K562 (cell line): Measurements from ENCODE around the gene LAPTM5. TPM values are rescaled to one million over a fixed set of nuclear protein-coding genes. Genes with fewer than 3 reads are reported as not detected.

Source experiments
- NEUROD1 ChIP-seq: fragments of 150-350 bp; IDR thresholded peaks from 2 replicates; pipeline ENCODE4 v1.6.1; 2014; ENCODE audit warnings: borderline replicate concordance, low read length, low read depth; ENCODE audit not compliant: partially characterized antibody
- NUFIP1 ChIP-seq: fragments of 450-650 bp; IDR thresholded peaks from 2 replicates; pipeline ENCODE4 v1.6.1; 2018; ENCODE audit not compliant: partially characterized antibody
- RCOR1 ChIP-seq, 2 experiments: IDR thresholded peaks; 2 replicates each; pipeline ENCODE4 v1.6.1; 2012; ENCODE audit warnings: low read depth in 2 of 2, low read length in 2 of 2, borderline replicate concordance in 1 of 2, improper control_type of control experiment in 1 of 2
- RFX5 ChIP-seq: IDR thresholded peaks from 2 replicates; pipeline ENCODE4 v1.6.1; 2011; ENCODE audit warnings: low read depth, mild to moderate bottlenecking, improper control_type of control experiment, low read length
- SETDB1 ChIP-seq: IDR thresholded peaks from one replicate; pipeline ENCODE4 v1.6.1; 2012; ENCODE audit warnings: low read length, control low read depth, inconsistent platforms
- SRF ChIP-seq, 2 experiments: fragments of 250-450, 450-650 bp in 1 of 2; sonication (Bioruptor Pico) in 1 of 2; sonication (generic) in 1 of 2; formaldehyde crosslinking; IDR thresholded peaks; 2 replicates each; pipeline versions ENCODE4 v1.5.0 to v1.5.1; 2020 to 2022; ENCODE audit warnings: mild to moderate bottlenecking in 1 of 2, missing genetic modification reagents in 1 of 2
- TEAD1 ChIP-seq, 2 experiments: fragments of 450-650 bp in 1 of 2; sonication (generic) in 1 of 2; formaldehyde crosslinking; IDR thresholded peaks; 2 replicates each; pipeline versions ENCODE4 v1.4.0 to v1.8.0; 2020 to 2022; ENCODE audit warnings: mild to moderate bottlenecking in 2 of 2, missing genetic modification reagents in 1 of 2
- TRIM24 ChIP-seq, 2 experiments: fragments of 450-650 bp; IDR thresholded peaks; 2 replicates each; pipeline ENCODE4 v1.6.1; 2016
- ZC3H11A ChIP-seq: IDR thresholded peaks from 2 replicates; pipeline ENCODE4 v1.6.1; 2012; ENCODE audit warnings: low read depth, low read length, improper control_type of control experiment
- ZNF212 ChIP-seq: fragments of 450-650 bp; formaldehyde crosslinking; IDR thresholded peaks from 2 replicates; pipeline ENCODE4 v1.4.0; 2020; ENCODE audit warnings: mild to moderate bottlenecking
- ZNF232 ChIP-seq: sonication (generic); formaldehyde crosslinking; IDR thresholded peaks from 2 replicates; pipeline ENCODE4 v1.8.0; 2022; ENCODE audit warnings: mild to moderate bottlenecking, missing genetic modification reagents
- polyA plus RNA-seq, 8 experiments: library from polyadenylated mRNA; depleted of rRNA in 4 of 8; stranded (reverse) in 5 of 8; unstranded in 3 of 8; fragments of >200 nt; fragmentation: Nextera tagmentation in 2 of 8; fragmentation: Illumina TruSeq in 1 of 8; extraction: Ambion mirVana in 2 of 8; extraction: Trizol in 1 of 8; gene quantifications; 2 replicates each; pipeline versions ENCODE4 v1.2.1 to v1.2.3, GENCODE V29; 2011 to 2014; ENCODE audit warnings: inconsistent platforms in 1 of 8, missing spikeins in 1 of 8
- total RNA-seq, 7 experiments: library from RNA; depleted of rRNA in 6 of 7; stranded (reverse); fragments of >200 nt in 6 of 7; fragmentation: Illumina TruSeq in 2 of 7; extraction: Trizol in 2 of 7; gene quantifications; 2 replicates each; pipeline versions ENCODE4 v1.2.1 to v1.2.3, GENCODE V29; 2011 to 2021; ENCODE audit warnings: low replicate concordance in 1 of 7
- TF ChIP-seq, protein P1 (sequence below): fragments of 450-650 bp; IDR thresholded peaks from 2 replicates; pipeline ENCODE4 v1.6.1; 2016; ENCODE audit warnings: borderline replicate concordance
- TF ChIP-seq, protein P2 (sequence below): IDR thresholded peaks from 2 replicates; pipeline ENCODE4 v1.6.1; 2012; ENCODE audit warnings: low read depth, low read length, improper control_type of control experiment, borderline replicate concordance
- TF ChIP-seq, protein P3 (sequence below): fragments of 250-450 bp; sonication (Bioruptor Pico); IDR thresholded peaks from 2 replicates; pipeline ENCODE4 v1.4.0; 2020
- TF ChIP-seq, protein P4 (sequence below), 2 experiments: fragments of 450-650 bp in 1 of 2; sonication (generic) in 1 of 2; formaldehyde crosslinking in 1 of 2; IDR thresholded peaks in 1 of 2; conservative IDR thresholded peaks in 1 of 2; 2 replicates each; pipeline versions ENCODE4 v1.6.1 to v1.8.1; 2016 to 2023; ENCODE audit warnings: mild to moderate bottlenecking in 2 of 2, moderate library complexity in 2 of 2, inconsistent platforms in 1 of 2, missing genetic modification reagents in 1 of 2

LAPTM5 gene
- total and polyA plus RNA-seq, 9 of the 15 experiments (the other 6 are each of a cell fraction or from before 2014, with no cell fraction given): 2.4 to 47.3 (median 20.3) TPM

DNA sequence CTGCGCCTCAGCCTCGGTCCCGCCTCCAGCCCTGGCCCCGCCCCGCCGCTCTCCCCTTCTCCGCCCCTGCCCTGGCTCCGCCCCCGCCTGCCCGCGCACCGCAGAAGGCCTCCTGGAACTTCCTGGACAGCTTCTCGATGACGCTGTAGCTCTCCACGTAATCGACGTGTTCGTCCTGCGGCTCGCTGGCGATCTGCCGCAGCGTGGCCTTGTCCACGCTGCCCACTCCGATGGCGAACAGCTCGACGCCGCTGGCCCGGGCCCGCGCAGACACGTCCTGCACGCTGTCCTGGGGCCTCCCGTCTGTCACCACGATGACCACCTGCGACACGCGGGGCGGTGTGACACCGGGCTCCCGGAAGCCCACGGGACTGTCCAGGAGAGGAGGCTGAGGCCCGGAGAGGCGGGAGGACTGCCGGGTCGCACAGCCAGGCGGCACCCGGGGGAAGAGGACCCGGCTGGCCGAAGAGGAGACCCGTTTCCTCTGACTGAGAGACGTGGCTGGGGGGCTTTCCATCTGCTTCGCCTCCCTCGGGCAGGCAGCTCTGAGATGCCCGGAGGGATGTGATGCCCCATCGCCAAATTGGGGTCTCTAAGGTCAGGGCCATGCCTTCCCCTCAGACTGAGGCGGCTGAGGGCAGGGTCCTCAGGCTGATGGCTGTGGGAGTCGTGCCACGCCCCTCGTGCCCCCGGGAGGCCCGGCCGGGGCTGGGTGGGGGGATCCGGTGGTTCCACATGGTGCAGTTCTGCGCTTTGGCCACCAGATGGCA is 38.8 kb downstream of the LAPTM5 start (continued):
- TF ChIP-seq, protein P1, sequence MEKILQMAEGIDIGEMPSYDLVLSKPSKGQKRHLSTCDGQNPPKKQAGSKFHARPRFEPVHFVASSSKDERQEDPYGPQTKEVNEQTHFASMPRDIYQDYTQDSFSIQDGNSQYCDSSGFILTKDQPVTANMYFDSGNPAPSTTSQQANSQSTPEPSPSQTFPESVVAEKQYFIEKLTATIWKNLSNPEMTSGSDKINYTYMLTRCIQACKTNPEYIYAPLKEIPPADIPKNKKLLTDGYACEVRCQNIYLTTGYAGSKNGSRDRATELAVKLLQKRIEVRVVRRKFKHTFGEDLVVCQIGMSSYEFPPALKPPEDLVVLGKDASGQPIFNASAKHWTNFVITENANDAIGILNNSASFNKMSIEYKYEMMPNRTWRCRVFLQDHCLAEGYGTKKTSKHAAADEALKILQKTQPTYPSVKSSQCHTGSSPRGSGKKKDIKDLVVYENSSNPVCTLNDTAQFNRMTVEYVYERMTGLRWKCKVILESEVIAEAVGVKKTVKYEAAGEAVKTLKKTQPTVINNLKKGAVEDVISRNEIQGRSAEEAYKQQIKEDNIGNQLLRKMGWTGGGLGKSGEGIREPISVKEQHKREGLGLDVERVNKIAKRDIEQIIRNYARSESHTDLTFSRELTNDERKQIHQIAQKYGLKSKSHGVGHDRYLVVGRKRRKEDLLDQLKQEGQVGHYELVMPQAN: peak; percentile 94
- TF ChIP-seq ZNF212 (CRISPR knock-in tag) (peak; percentile 52; the same call in 1 of the 2 replicates), RFX5 (no peak), TRIM24 (IDR thresholded peaks at IDR 0.05) (peak in 1 of 2 experiments; percentile 58; a peak in 1 of 4 replicates), RCOR1 (IDR thresholded peaks at IDR 0.05; ENCODE audit: borderline replicate concordance in 1 of 2, low read depth in 2 of 2, low read length in 2 of 2) (peak; percentile 13 to 64; a peak in 2 of 4 replicates), TEAD1 (CRISPR knock-in tag; IDR thresholded peaks at IDR 0.05) (peak; percentile 91 to 93), NUFIP1 (peak; percentile 82), NEUROD1 (no peak), ZNF232 (peak; percentile 96), ZC3H11A (no peak), SETDB1 (no peak), SRF (CRISPR knock-in tag; IDR thresholded peaks at IDR 0.05) (0 out of 4 replicates have a peak, but pooled peaks of 1 of the 2 experiments have one; percentile 38)
- TF ChIP-seq, protein P2, sequence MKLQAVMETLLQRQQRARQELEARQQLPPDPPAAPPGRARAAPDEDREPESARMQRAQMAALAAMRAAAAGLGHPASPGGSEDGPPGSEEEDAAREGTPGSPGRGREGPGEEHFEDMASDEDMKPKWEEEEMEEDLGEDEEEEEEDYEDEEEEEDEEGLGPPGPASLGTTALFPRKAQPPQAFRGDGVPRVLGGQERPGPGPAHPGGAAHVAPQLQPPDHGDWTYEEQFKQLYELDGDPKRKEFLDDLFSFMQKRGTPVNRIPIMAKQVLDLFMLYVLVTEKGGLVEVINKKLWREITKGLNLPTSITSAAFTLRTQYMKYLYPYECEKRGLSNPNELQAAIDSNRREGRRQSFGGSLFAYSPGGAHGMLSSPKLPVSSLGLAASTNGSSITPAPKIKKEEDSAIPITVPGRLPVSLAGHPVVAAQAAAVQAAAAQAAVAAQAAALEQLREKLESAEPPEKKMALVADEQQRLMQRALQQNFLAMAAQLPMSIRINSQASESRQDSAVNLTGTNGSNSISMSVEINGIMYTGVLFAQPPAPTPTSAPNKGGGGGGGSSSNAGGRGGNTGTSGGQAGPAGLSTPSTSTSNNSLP: no peak
- TF ChIP-seq, protein P3, sequence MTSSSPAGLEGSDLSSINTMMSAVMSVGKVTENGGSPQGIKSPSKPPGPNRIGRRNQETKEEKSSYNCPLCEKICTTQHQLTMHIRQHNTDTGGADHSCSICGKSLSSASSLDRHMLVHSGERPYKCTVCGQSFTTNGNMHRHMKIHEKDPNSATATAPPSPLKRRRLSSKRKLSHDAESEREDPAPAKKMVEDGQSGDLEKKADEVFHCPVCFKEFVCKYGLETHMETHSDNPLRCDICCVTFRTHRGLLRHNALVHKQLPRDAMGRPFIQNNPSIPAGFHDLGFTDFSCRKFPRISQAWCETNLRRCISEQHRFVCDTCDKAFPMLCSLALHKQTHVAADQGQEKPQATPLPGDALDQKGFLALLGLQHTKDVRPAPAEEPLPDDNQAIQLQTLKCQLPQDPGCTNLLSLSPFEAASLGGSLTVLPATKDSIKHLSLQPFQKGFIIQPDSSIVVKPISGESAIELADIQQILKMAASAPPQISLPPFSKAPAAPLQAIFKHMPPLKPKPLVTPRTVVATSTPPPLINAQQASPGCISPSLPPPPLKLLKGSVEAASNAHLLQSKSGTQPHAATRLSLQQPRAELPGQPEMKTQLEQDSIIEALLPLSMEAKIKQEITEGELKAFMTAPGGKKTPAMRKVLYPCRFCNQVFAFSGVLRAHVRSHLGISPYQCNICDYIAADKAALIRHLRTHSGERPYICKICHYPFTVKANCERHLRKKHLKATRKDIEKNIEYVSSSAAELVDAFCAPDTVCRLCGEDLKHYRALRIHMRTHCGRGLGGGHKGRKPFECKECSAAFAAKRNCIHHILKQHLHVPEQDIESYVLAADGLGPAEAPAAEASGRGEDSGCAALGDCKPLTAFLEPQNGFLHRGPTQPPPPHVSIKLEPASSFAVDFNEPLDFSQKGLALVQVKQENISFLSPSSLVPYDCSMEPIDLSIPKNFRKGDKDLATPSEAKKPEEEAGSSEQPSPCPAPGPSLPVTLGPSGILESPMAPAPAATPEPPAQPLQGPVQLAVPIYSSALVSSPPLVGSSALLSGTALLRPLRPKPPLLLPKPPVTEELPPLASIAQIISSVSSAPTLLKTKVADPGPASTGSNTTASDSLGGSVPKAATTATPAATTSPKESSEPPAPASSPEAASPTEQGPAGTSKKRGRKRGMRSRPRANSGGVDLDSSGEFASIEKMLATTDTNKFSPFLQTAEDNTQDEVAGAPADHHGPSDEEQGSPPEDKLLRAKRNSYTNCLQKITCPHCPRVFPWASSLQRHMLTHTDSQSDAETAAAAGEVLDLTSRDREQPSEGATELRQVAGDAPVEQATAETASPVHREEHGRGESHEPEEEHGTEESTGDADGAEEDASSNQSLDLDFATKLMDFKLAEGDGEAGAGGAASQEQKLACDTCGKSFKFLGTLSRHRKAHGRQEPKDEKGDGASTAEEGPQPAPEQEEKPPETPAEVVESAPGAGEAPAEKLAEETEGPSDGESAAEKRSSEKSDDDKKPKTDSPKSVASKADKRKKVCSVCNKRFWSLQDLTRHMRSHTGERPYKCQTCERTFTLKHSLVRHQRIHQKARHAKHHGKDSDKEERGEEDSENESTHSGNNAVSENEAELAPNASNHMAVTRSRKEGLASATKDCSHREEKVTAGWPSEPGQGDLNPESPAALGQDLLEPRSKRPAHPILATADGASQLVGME: peak; percentile 93
- TF ChIP-seq, protein P4, sequence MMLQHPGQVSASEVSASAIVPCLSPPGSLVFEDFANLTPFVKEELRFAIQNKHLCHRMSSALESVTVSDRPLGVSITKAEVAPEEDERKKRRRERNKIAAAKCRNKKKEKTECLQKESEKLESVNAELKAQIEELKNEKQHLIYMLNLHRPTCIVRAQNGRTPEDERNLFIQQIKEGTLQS (IDR thresholded peaks at IDR 0.05): peak; percentile 43; the same call in 1 of the 2 replicates
- TF ChIP-seq, protein P4 (CRISPR knock-in tag; conservative IDR thresholded peaks at IDR 0.05): peak; percentile 91
